Activated CD4-positive, alpha-beta T cell treated with anti-CD3 and anti-CD28 coated beads for 36 hours (primary cell): Measurements from ENCODE around the gene CBFA2T2. TPM values are rescaled to one million over a fixed set of nuclear protein-coding genes. Genes with fewer than 3 reads are reported as not detected.
"Not testable (repeated sequence)": the region's sequence is repeated elsewhere in the genome, so short reads cannot be mapped to it uniquely, and the experiment has no call there.

Experiments
- ATAC-seq: fragments of 200-7000 bp; cut with Tn5 transposase; one replicate; pipeline ENCODE4 v1.10.0; 2021; ENCODE audit warnings: mild to moderate bottlenecking, moderate library complexity
- CTCF ChIA-PET: fragments of 350-600 bp; sonication (Branson Sonifier 250); formaldehyde crosslinking; loops from one replicate; lab custom pipeline; 2021; ENCODE audit warnings: antibody characterized with exemption; lab: Charles Lee
- POLR2A ChIA-PET: fragments of 350-600 bp; sonication (Branson Sonifier 250); formaldehyde crosslinking; loops from one replicate; lab custom pipeline; 2021; ENCODE audit warnings: antibody characterized with exemption, inconsistent platforms; lab: Charles Lee
- DNase-seq: peaks from one replicate; pipeline ENCODE4 v3.0.0-alpha.2; 2020
- H3K27ac Mint-ChIP-seq: one replicate; pipeline ENCODE4 v1.8.0; 2021; ENCODE audit warnings: mixed read lengths
- H3K27me3 Mint-ChIP-seq: one replicate; pipeline ENCODE4 v1.8.0; 2021; ENCODE audit warnings: mixed read lengths
- H3K36me3 Mint-ChIP-seq: one replicate; pipeline ENCODE4 v1.8.0; 2021; ENCODE audit warnings: low read depth, mixed read lengths
- H3K4me1 Mint-ChIP-seq: one replicate; pipeline ENCODE4 v1.8.0; 2021; ENCODE audit warnings: mixed read lengths
- H3K4me3 Mint-ChIP-seq: one replicate; pipeline ENCODE4 v1.8.0; 2021; ENCODE audit warnings: mild to moderate bottlenecking, moderate library complexity, mixed read lengths
- H3K9me3 Mint-ChIP-seq: one replicate; pipeline ENCODE4 v1.8.0; 2021; ENCODE audit warnings: low read depth, mixed read lengths
- intact Hi-C, 2 experiments: fragments of 100-400 bp; cut with DNase I in 1 of 2; cut with micrococcal nuclease in 1 of 2; formaldehyde crosslinking; loops; one replicate each; pipeline versions ENCODE4 v1.14.2 to v1.15.1; 2022 to 2024; cut with DNase I, micrococcal nuclease
- total RNA-seq, 2 experiments: library from RNA; stranded (reverse); gene quantifications; one replicate each; pipeline ENCODE4 v1.2.3, GENCODE V29; 2021

CBFA2T2 gene
- total RNA-seq, 2 experiments from 2014 or later = 10.9 to 12.9 TPM

DNA sequence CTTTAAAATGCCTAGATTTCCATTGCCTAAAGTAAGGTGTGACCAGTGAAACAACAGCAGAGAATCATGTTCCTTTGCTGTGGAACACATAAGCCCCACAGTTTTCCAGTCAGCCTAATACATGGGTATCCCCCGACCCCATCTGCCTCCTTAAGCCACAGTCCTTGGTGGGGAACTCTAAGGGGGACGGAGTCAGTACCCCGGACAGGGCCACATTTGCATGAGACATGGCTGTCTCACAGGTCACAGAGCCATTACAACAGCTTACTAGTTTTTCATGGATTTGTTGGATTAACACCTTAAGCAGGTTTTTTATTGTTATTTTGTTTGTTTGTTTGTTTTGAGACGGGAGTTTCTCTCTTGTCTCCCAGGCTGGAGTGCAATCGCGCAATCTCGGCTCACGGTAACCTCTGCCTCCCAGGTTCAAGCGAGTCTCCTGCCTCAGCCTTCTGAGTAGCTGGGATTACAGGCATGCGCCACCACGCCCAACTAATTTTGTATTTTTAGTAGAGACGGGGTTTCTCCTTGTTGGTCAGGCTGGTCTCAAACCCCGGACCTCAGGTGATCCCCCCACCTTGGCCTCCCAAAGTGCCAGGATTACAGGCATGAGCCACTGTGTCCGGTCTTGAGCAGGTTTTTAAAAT lies 157.2 kb downstream of the CBFA2T2 start:
- H3K4me1 Mint-ChIP-seq = peaks cover 31% of the 10 kb centered on the region
- intact Hi-C loops, H3K9me3 Mint-ChIP-seq, H3K36me3 Mint-ChIP-seq, H3K4me3 Mint-ChIP-seq, H3K27ac Mint-ChIP-seq, H3K27me3 Mint-ChIP-seq, POLR2A ChIA-PET, DNase-seq, CTCF ChIA-PET, ATAC-seq: not testable (repeated sequence)

DNA sequence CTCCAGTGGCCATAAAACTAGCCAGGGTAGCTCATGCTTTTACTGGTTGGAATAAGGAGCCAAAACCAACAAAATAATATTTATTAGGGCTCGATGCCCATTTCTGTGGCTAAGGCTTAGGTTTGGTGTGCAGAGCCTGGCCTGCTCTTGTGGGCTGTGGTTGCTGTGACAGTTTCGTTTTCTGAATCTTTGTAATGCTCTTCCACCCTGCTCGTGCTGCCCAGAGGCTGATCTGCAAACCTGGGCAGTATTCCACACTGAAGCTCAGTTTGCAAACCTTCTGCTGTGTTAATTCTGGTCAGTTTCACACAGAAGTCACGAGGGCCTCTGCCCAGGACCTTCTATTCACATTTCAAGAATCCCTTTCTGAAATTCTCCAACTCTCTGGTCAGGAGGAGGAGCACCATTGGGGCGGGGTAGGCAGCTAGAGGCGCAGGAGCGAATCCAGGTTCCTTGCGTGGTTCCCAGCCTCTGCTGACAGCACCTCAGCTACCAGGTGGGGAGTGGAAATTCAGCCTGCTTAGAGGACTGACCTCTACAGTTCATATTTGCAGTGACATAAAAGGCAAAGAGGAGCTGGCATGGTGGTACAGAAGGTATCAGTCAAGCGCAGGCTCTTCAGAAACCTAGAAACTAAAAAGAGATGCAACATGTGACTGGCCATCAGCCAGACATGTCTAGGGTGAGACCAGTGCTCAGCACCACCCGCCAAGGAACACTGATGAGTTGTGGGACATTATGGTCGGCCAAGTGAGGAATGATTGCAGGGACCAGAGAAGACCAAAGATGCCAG lies 157.9 kb downstream of the CBFA2T2 start:
- Mint-ChIP-seq H3K27me3 (no peaks in the 10 kb centered on the region), H3K9me3 (no peaks in the 10 kb centered on the region), H3K4me3 (no peak overlapping the region), H3K36me3 (peaks cover 7% of the 10 kb centered on the region), H3K27ac (no peak overlapping the region), H3K4me1 (peaks cover 38% of the 10 kb centered on the region)
- POLR2A ChIA-PET = no interaction called here
- no peak for ATAC-seq
- intact Hi-C loops = no loop called here
- DNase-seq = no peak
- CTCF ChIA-PET = no interaction called here

DNA sequence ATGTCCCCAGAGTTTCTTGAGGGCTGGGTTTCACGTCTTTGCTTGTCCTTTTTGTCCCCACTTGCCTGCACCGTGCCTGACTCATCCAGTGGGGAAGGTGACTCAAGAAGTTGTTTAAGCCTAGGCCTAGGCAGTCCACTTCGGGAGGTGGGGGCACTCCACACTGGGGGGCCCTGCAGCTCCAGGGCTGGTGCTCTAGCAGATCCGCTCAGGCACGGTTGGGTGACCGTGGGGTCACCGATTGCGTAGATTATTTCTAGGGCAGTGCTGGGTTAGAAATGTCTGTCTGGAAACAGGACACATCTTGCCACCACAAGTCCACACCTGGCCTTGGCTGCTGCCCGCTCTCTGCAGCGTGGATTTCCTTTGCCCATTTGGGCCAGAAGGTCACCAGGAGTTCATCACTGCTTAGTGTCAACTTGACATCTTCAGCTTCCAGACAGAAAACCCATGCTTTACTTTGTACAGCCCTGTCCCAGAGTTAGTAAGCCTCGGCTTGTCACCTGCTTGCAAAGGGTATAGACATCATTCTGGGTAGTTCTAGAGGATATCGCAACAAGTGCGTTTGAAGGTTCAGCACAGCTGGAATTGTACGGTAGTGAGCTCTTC lies 158.6 kb downstream of the CBFA2T2 start:
- intact Hi-C loops = no loop called here
- no peak overlapping the region for H3K27ac Mint-ChIP-seq
- H3K4me3 Mint-ChIP-seq = no peak overlapping the region
- DNase-seq = no peak
- peaks cover 7% of the 10 kb centered on the region for H3K36me3 Mint-ChIP-seq
- H3K4me1 Mint-ChIP-seq = peaks cover 45% of the 10 kb centered on the region
- ChIA-PET POLR2A (no interaction called here), CTCF (interaction anchor here (0.6 kb wide), 2 partner anchors 54 to 87 kb away, joined by 3 read pairs; no protein-coding TSS in a partner anchor)
- no peak for ATAC-seq
- no peaks in the 10 kb centered on the region for H3K9me3 Mint-ChIP-seq
- no peaks in the 10 kb centered on the region for H3K27me3 Mint-ChIP-seq

DNA sequence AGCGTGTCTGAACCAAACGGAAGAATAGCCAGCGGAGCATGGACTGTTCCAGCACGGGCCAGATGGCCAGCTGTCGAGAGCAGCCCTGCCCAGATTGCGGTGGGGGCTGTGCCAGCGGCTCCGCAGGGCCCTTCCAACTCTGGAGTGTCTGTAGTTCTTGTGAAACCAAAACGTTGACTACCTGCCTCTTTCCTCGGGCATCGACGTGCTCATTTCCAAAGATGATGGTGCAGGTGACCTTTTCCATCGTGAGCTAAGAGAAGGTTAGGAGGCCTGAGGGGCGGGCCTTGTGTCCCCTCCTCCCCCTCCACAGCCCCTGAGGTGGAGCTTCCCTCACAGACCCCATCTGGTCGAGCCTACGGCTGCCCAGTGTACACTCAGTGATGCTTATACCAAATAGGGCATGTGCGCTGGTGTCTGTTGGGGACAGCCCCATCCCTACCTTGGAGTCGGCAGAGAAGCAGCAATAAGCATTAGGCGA lies 159.3 kb downstream of the CBFA2T2 start:
- ATAC-seq = no peak

DNA sequence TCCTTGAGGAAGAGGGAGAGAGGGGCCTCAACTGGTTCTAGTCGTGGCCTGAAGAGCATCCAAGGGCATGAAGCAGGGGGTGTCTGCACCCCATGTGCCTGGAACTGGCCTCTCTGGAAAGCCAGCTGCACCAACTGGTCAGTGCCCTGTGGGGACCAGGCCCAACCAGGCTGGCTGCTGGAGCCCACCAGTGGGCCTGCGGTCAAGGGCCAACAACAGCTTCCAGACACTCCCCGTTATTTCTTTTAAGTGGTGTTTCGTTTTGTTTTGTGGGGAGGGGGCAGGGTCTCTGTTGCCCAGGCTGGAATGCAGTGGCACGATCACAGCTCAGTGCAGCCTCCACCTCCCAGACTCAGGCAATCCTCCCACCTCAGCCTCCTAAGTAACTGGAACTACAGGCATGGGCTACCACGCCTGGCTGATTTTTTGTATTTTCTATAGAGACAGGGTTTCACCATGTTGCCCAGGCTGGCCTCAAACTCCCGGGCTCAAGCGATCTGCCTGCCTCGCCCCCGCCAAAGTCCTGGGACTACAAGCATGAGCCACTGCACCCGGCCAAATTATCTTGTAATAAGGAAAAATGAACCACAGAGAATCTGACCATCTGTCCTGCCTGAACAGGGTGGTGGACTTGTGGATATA lies 160.3 kb downstream of the CBFA2T2 start:
- Mint-ChIP-seq H3K27ac (no peak overlapping the region), H3K9me3 (no peaks in the 10 kb centered on the region), H3K36me3 (peaks cover 6% of the 10 kb centered on the region), H3K4me1 (peaks cover 50% of the 10 kb centered on the region), H3K27me3 (no peaks in the 10 kb centered on the region), H3K4me3 (no peak overlapping the region)
- ATAC-seq (no peak), DNase-seq (no peak)
- ChIA-PET POLR2A (no interaction called here), CTCF (interaction anchor here (0.6 kb wide), 1 partner anchor 142 kb away, joined by 3 read pairs; no protein-coding TSS in a partner anchor)
- intact Hi-C loops = loop anchor here in 1 of 2 experiments (5.0 kb wide), 2 partner anchors 43 to 193 kb away; no protein-coding TSS in a partner anchor

More for the DNA sequence above, 159.3 kb downstream of the CBFA2T2 start:
- peak overlapping the region; percentile 4 for H3K27ac Mint-ChIP-seq
- H3K9me3 Mint-ChIP-seq = no peaks in the 10 kb centered on the region
- ChIA-PET CTCF (interaction anchor here (0.6 to 0.9 kb wide), 3 partner anchors 55 to 192 kb away, joined by 3 read pairs; no protein-coding TSS in a partner anchor), POLR2A (no interaction called here)
- intact Hi-C loops = no loop called here
- no peaks in the 10 kb centered on the region for H3K27me3 Mint-ChIP-seq
- peaks cover 7% of the 10 kb centered on the region for H3K36me3 Mint-ChIP-seq
- no peak for DNase-seq
- H3K4me1 Mint-ChIP-seq = peaks cover 50% of the 10 kb centered on the region
- H3K4me3 Mint-ChIP-seq = no peak overlapping the region

DNA sequence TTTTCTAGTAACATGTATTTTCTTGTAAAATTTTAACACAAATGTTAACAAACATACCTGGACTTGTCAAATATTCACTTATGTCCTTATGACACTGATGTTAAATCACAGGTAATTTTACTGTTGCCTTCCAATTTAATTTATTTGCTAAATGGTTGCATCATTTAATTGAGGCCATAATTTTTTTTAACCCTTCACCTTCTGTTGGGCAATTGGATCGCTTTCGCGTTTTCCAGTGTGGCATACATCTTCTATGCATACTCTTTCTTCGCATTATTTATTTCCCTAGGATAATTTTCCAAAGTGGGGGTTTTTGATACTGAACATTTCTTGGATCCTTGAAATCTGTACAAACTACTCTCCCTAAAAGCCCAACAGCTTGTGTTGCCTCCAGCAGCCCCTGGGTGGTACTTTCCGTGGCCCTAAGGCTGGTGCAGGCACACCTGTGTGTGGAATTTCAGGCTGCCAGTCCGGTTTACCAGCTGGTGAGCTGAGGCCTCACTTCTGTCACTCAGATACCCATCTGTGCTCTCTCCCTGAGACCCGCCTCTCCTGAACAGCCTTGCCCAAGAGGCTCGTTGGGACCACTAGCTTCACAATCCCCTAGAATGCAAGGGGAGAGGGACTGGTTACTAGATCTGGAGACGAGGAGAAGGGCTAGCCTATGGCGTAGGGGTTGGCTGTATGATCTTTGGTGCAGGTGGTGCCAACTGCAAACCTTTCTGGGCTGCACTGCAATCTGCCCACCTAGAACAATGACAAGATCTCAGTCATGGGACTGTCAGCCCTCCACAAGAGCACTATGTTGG lies 161.1 kb downstream of the CBFA2T2 start:
- H3K4me3 Mint-ChIP-seq = no peak overlapping the region
- CTCF ChIA-PET = interaction anchor here (0.6 to 0.9 kb wide), 2 partner anchors 61 to 141 kb away, joined by 3 to 4 read pairs; no protein-coding TSS in a partner anchor
- peaks cover 2% of the 10 kb centered on the region for H3K36me3 Mint-ChIP-seq
- no peaks in the 10 kb centered on the region for H3K27me3 Mint-ChIP-seq
- intact Hi-C loops = loop anchor here in 1 of 2 experiments (5.0 kb wide), 2 partner anchors 44 to 194 kb away; no protein-coding TSS in a partner anchor
- ATAC-seq (no peak), DNase-seq (no peak)
- peak overlapping the region; percentile 59 for H3K27ac Mint-ChIP-seq
- peaks cover 50% of the 10 kb centered on the region for H3K4me1 Mint-ChIP-seq
- H3K9me3 Mint-ChIP-seq = no peaks in the 10 kb centered on the region
- POLR2A ChIA-PET = interaction anchor here (0.7 kb wide), 1 partner anchor 681 kb away, joined by 3 read pairs; no protein-coding TSS in a partner anchor

DNA sequence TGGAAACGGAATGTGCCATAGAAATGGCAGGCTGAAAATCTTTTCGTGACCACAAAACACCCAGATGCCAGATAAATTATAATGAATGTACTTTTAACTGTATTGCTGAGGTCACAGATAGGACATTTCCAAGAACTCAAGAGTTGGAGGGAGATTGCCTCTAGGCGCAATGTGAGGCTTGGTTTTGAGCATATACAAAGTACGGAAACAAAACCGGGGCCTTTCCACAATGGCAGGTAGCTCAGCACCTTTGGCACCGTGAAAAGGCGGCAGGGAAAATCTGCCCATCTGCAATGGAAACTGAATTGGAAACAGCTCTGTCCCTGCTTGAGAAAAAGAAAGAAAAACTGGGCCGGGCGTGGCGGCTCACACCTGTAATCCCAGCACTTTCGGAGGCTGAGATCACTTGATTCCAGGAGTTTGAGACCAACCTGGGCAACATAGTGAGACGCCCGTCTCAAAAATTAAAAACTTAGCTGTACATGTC lies 161.7 kb downstream of the CBFA2T2 start:
- H3K4me3 Mint-ChIP-seq = no peak overlapping the region
- ATAC-seq = no peak
- intact Hi-C loops = loop anchor here (1.0 to 5.0 kb wide), 6 partner anchors 16 to 194 kb away; partner anchors contain the start of gene E2F1 (in 1 of the 2)

DNA sequence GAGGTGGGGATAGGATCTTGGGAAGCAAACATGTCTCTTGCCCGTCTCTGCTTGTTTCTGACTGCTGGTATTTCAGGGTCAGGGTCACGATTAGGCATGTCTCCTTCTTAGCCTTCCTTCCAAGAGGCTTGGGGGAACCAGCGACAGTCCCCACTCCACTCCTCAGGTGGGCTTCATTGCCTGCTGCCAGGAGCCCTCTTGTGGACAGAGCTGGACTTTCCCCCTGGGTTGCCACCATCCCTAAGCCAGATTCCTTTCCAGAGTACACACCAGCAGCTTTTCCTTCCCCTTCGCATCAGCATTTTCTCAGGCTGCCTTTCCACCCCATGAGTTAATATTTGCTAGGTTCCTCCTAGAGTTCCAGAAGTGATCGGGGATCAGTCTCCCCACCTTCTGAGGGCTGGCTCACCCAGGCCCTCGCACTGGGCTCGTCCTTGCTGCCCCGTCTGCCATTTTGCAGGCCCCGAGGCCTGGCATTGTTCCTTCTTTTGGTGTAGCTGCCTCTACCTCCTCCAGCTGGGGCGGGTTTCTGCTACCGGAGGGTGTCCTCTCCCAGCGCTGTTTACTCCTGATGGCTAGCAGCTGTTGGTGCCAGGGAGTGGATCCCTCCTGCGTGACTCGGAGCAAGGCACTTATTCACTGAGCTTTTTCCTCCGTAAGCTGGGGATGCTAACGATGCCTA lies 163.5 kb downstream of the CBFA2T2 start:
- ATAC-seq (peak; percentile 34), DNase-seq (peak; percentile 61)
- H3K27ac Mint-ChIP-seq = peak overlapping the region; percentile 78

More for the DNA sequence above, 161.7 kb downstream of the CBFA2T2 start:
- Mint-ChIP-seq H3K9me3 (no peaks in the 10 kb centered on the region), H3K36me3 (no peaks in the 10 kb centered on the region), H3K27ac (peak overlapping the region; percentile 65), H3K27me3 (no peaks in the 10 kb centered on the region), H3K4me1 (peaks cover 50% of the 10 kb centered on the region)
- ChIA-PET CTCF (interaction anchor here (0.9 kb wide), 1 partner anchor 62 kb away, joined by 4 read pairs; no protein-coding TSS in a partner anchor), POLR2A (interaction anchor here (0.7 kb wide), 1 partner anchor 681 kb away, joined by 3 read pairs; no protein-coding TSS in a partner anchor)
- DNase-seq = no peak

DNA sequence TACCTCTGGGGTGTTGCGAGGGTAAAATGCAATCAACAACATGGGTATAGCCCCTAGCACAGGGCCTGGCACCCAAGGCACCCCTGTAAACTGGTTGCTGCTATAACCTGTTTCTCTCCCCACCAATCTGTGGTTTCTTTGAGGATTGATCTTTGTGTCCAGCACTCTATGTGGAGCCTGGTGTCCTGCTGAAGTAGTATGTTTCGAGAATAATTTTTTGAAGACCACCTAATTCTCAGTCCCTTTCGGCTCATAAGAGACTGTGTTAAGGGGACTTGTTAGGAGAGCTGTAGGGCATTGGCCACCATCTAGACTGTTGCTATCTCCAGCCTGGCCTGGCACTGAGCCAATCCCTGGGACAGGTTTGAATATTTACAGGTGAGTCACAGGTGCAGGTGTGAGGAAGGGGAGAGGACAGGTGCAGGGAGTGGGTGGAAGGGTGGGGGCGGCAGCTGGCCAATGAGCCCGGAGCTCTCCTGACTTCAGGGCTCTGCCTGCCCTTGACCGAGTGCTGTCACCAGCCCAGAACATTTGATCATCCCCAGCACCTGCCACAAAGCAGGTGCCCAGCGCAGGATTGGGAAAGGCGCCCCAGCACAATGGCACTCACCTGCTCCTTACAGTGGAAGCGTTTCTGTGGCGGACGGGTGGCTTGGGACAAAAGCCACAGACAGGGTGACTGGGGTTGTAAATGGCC lies 164.2 kb downstream of the CBFA2T2 start:
- no peak overlapping the region for H3K4me3 Mint-ChIP-seq
- H3K27ac Mint-ChIP-seq = no peak overlapping the region
- H3K9me3 Mint-ChIP-seq = no peaks in the 10 kb centered on the region
- no peak for DNase-seq
- intact Hi-C loops = loop anchor here (1.0 to 5.0 kb wide), 3 partner anchors 47 to 197 kb away; no protein-coding TSS in a partner anchor
- ChIA-PET CTCF (interaction anchor here (0.7 to 2.8 kb wide), 6 partner anchors 8 to 1560 kb away, joined by 3 to 10 read pairs (median 3); partner anchors contain the start of gene C20orf144), POLR2A (interaction anchor here (0.5 kb wide), 1 partner anchor 14 kb away, joined by 5 read pairs; no protein-coding TSS in a partner anchor)
- H3K36me3 Mint-ChIP-seq = no peaks in the 10 kb centered on the region
- H3K27me3 Mint-ChIP-seq = no peaks in the 10 kb centered on the region
- ATAC-seq = no peak
- H3K4me1 Mint-ChIP-seq = peaks cover 37% of the 10 kb centered on the region

More for the DNA sequence above, 163.5 kb downstream of the CBFA2T2 start:
- ChIA-PET CTCF (interaction anchor here (0.7 to 2.8 kb wide), 7 partner anchors 9 to 1559 kb away, joined by 3 to 10 read pairs (median 3); partner anchors contain the start of gene C20orf144), POLR2A (no interaction called here)
- Mint-ChIP-seq H3K9me3 (no peaks in the 10 kb centered on the region), H3K27me3 (no peaks in the 10 kb centered on the region), H3K4me3 (no peak overlapping the region), H3K4me1 (peaks cover 41% of the 10 kb centered on the region), H3K36me3 (no peaks in the 10 kb centered on the region)
- intact Hi-C loops = loop anchor here (1.0 to 5.0 kb wide), 3 partner anchors 46 to 196 kb away; no protein-coding TSS in a partner anchor
